GM23338 (cell line): ENCODE results near the gene CREB3L4. TPM values are rescaled to one million over a fixed set of nuclear protein-coding genes. Genes with fewer than 3 reads are reported as not detected.

ENCODE experiments used
- ATAC-seq: fragments of 200-7000 bp; cut with Tn5 transposase; 3 replicates; pipeline ENCODE4 v1.9.1; 2020
- DNase-seq: peaks from one replicate; pipeline ENCODE4 v3.0.0-alpha.2; 2015; ENCODE audit warnings: low spot score
- H2AFZ ChIP-seq: fragments of 200-600 bp; sonication (generic); 2 replicates; pipeline ENCODE4 v1.8.0; 2016; ENCODE audit warnings: antibody characterized with exemption, mild to moderate bottlenecking, moderate library complexity
- H3F3A ChIP-seq: fragments of 200-600 bp; sonication (generic); replicated peaks from 2 replicates; pipeline ENCODE4 v1.8.0; 2017; ENCODE audit warnings: antibody characterized with exemption, mixed run types, low read depth
- H3K27ac ChIP-seq: fragments of 200-600 bp; sonication (generic); 2 replicates; pipeline ENCODE4 v1.6.1; 2016; ENCODE audit warnings: low read depth
- H3K27me3 ChIP-seq: fragments of 200-600 bp; sonication (generic); 2 replicates; pipeline ENCODE4 v1.8.0; 2016; ENCODE audit warnings: mild to moderate bottlenecking, mixed run types, moderate library complexity; ENCODE audit not compliant: insufficient read depth
- H3K36me3 ChIP-seq: fragments of 200-600 bp; sonication (generic); 2 replicates; pipeline ENCODE4 v1.8.0; 2016; ENCODE audit warnings: mild to moderate bottlenecking; ENCODE audit not compliant: insufficient read depth
- H3K4me1 ChIP-seq: fragments of 200-600 bp; sonication (generic); 2 replicates; pipeline ENCODE4 v1.8.0; 2016; ENCODE audit warnings: mild to moderate bottlenecking, moderate library complexity; ENCODE audit not compliant: insufficient read depth
- H3K4me2 ChIP-seq: fragments of 200-600 bp; sonication (generic); 2 replicates; pipeline ENCODE4 v1.7.1; 2017; ENCODE audit warnings: mixed run types
- H3K4me3 ChIP-seq: fragments of 200-600 bp; sonication (generic); 2 replicates; pipeline ENCODE4 v1.6.1; 2016; ENCODE audit warnings: mixed run types
- H3K79me2 ChIP-seq: fragments of 200-600 bp; sonication (generic); replicated peaks from 2 replicates; pipeline ENCODE4 v1.8.0; 2017; ENCODE audit warnings: mild to moderate bottlenecking; ENCODE audit not compliant: insufficient read depth
- H3K9me2 ChIP-seq: fragments of 200-600 bp; sonication (generic); 2 replicates; pipeline ENCODE4 v1.8.0; 2017; ENCODE audit not compliant: insufficient read depth
- H4K20me1 ChIP-seq: fragments of 200-600 bp; sonication (generic); replicated peaks from 2 replicates; pipeline ENCODE4 v1.8.0; 2017; ENCODE audit warnings: mild to moderate bottlenecking; ENCODE audit not compliant: insufficient read depth
- H3K27ac Mint-ChIP-seq: 2 replicates; pipeline ENCODE4 v1.8.0; 2020; ENCODE audit warnings: inconsistent platforms, mild to moderate bottlenecking, moderate library complexity, mixed read lengths
- H3K27me3 Mint-ChIP-seq: 3 replicates; pipeline ENCODE4 v1.8.0; 2022; ENCODE audit warnings: low read depth, mild to moderate bottlenecking, moderate library complexity, mixed read lengths, inconsistent platforms; ENCODE audit not compliant: insufficient read depth, poor library complexity
- H3K36me3 Mint-ChIP-seq: 3 replicates; pipeline ENCODE4 v1.8.0; 2021; ENCODE audit warnings: low read depth, mild to moderate bottlenecking, inconsistent platforms, moderate library complexity, mixed read lengths
- H3K4me1 Mint-ChIP-seq: 3 replicates; pipeline ENCODE4 v1.8.0; 2020; ENCODE audit warnings: mild to moderate bottlenecking, inconsistent platforms, mixed read lengths
- H3K4me3 Mint-ChIP-seq: 3 replicates; pipeline ENCODE4 v1.8.0; 2021; ENCODE audit warnings: moderate library complexity, mild to moderate bottlenecking, inconsistent platforms, mixed read lengths
- H3K9me3 Mint-ChIP-seq: 3 replicates; pipeline ENCODE4 v1.8.0; 2020; ENCODE audit warnings: moderate library complexity, mild to moderate bottlenecking, inconsistent platforms, mixed read lengths
- NANOG ChIP-seq: IDR thresholded peaks from 2 replicates; pipeline ENCODE4 v1.6.1; 2016; ENCODE audit warnings: antibody characterized with exemption, borderline replicate concordance
- ZNF114 ChIP-seq: fragments of 250-450 bp; sonication (Bioruptor Pico); IDR thresholded peaks from 2 replicates; pipeline ENCODE4 v1.5.0; 2020; ENCODE audit warnings: mild to moderate bottlenecking, moderate library complexity
- polyA plus RNA-seq: library from polyadenylated mRNA; unstranded; fragments of >200 nt; fragmentation: Nextera tagmentation; extraction: Ambion mirVana; gene quantifications from 2 replicates; pipeline ENCODE4 v1.2.1, GENCODE V29; 2016
- total RNA-seq: library from RNA; depleted of rRNA; stranded (reverse); fragments of >200 nt; shearing (Covaris generic); gene quantifications from 2 replicates; pipeline ENCODE4 v1.2.3, GENCODE V29; 2014
- TF ChIP-seq, protein P1 (sequence below), 2 experiments: fragments of 200-600 bp in 1 of 2; sonication (generic) in 1 of 2; conservative IDR thresholded peaks; 2 replicates each; pipeline versions ENCODE4 v1.5.1 to v1.6.1; 2016 to 2017; ENCODE audit warnings: antibody characterized with exemption in 2 of 2, low read depth in 2 of 2, mild to moderate bottlenecking in 2 of 2, moderate library complexity in 1 of 2
- TF ChIP-seq, protein P2 (sequence below): IDR thresholded peaks from one replicate; pipeline ENCODE4 v1.6.1; 2018; ENCODE audit warnings: antibody characterized with exemption; ENCODE audit not compliant: unreplicated experiment
- TF ChIP-seq, protein P3 (sequence below): fragments of 250-450 bp; sonication (Bioruptor Pico); IDR thresholded peaks from 2 replicates; pipeline ENCODE4 v1.5.0; 2020; ENCODE audit warnings: mild to moderate bottlenecking, moderate library complexity
- TF ChIP-seq, protein P4 (sequence below): IDR thresholded peaks from 2 replicates; pipeline ENCODE4 v1.6.1; 2016; ENCODE audit warnings: antibody characterized with exemption

The CREB3L4 gene
- total and polyA plus RNA-seq, 2 experiments from 2014 or later, result 19.3 to 26.8 TPM

DNA sequence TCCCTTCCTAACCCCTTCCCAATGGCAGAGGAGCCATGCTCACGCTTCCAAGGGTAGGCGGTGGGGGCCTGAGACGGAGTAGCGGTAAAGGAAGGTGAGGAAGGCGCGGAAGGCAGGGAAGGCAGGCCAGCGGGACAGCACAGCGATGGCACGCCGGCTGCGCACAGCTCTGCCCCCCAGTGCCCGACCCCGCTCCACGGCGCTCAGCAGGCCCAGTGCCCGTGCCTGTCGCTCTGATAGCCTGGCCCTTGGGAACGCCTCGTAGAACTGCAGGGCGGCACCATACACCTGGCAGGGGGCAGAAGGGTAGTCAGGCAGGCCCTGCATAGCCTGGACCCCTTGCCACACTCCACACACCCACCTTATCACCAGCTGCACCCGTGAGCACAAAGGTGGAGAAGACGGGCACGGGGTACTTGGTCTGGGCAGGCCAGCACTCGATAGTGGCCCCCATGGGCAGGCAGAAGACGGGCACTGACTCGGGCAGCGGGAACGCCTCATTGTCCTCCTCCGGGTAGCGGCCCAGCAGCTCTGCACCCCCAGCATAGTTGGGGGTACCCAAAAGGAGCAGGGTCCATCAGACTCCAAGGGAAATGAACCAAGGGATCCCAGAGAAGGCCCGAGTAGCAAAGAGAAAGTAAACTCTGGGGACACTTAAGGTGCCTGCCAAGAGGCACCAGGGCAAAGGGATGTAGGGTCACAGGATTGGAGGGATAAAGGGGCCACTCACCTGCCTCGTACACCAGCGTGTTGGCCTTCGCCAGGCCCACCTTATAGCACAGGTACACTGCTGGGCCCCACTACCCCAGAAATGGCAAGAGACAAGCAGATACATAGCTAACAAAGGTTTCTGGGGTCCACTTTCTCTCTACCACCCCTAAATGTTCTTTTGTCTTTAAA is 25.6 kb upstream of the CREB3L4 start:
- H3K27me3 ChIP-seq, result no peaks in the 10 kb centered on the region
- Mint-ChIP-seq H3K27me3 (peaks cover 19% of the 10 kb centered on the region), H3K9me3 (no peaks in the 10 kb centered on the region; the same call in 2 of the 3 replicates), H3K36me3 (peaks cover 51% of the 10 kb centered on the region), H3K27ac (no peak overlapping the region), H3K4me3 (no peak overlapping the region), H3K4me1 (peaks cover 11% of the 10 kb centered on the region)
- H3K79me2 ChIP-seq, result peaks cover 16% of the 10 kb centered on the region
- H3K27ac ChIP-seq, result no peak overlapping the region
- H4K20me1 ChIP-seq, result no peaks in the 10 kb centered on the region
- TF ChIP-seq, protein P1, sequence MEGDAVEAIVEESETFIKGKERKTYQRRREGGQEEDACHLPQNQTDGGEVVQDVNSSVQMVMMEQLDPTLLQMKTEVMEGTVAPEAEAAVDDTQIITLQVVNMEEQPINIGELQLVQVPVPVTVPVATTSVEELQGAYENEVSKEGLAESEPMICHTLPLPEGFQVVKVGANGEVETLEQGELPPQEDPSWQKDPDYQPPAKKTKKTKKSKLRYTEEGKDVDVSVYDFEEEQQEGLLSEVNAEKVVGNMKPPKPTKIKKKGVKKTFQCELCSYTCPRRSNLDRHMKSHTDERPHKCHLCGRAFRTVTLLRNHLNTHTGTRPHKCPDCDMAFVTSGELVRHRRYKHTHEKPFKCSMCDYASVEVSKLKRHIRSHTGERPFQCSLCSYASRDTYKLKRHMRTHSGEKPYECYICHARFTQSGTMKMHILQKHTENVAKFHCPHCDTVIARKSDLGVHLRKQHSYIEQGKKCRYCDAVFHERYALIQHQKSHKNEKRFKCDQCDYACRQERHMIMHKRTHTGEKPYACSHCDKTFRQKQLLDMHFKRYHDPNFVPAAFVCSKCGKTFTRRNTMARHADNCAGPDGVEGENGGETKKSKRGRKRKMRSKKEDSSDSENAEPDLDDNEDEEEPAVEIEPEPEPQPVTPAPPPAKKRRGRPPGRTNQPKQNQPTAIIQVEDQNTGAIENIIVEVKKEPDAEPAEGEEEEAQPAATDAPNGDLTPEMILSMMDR (conservative IDR thresholded peaks at IDR 0.05; ENCODE audit: low read depth in 2 of 2), result no peak
- TF ChIP-seq ZNF114 (no peak), NANOG (no peak)
- TF ChIP-seq, protein P2, sequence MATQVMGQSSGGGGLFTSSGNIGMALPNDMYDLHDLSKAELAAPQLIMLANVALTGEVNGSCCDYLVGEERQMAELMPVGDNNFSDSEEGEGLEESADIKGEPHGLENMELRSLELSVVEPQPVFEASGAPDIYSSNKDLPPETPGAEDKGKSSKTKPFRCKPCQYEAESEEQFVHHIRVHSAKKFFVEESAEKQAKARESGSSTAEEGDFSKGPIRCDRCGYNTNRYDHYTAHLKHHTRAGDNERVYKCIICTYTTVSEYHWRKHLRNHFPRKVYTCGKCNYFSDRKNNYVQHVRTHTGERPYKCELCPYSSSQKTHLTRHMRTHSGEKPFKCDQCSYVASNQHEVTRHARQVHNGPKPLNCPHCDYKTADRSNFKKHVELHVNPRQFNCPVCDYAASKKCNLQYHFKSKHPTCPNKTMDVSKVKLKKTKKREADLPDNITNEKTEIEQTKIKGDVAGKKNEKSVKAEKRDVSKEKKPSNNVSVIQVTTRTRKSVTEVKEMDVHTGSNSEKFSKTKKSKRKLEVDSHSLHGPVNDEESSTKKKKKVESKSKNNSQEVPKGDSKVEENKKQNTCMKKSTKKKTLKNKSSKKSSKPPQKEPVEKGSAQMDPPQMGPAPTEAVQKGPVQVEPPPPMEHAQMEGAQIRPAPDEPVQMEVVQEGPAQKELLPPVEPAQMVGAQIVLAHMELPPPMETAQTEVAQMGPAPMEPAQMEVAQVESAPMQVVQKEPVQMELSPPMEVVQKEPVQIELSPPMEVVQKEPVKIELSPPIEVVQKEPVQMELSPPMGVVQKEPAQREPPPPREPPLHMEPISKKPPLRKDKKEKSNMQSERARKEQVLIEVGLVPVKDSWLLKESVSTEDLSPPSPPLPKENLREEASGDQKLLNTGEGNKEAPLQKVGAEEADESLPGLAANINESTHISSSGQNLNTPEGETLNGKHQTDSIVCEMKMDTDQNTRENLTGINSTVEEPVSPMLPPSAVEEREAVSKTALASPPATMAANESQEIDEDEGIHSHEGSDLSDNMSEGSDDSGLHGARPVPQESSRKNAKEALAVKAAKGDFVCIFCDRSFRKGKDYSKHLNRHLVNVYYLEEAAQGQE, result no peak
- TF ChIP-seq, protein P3, sequence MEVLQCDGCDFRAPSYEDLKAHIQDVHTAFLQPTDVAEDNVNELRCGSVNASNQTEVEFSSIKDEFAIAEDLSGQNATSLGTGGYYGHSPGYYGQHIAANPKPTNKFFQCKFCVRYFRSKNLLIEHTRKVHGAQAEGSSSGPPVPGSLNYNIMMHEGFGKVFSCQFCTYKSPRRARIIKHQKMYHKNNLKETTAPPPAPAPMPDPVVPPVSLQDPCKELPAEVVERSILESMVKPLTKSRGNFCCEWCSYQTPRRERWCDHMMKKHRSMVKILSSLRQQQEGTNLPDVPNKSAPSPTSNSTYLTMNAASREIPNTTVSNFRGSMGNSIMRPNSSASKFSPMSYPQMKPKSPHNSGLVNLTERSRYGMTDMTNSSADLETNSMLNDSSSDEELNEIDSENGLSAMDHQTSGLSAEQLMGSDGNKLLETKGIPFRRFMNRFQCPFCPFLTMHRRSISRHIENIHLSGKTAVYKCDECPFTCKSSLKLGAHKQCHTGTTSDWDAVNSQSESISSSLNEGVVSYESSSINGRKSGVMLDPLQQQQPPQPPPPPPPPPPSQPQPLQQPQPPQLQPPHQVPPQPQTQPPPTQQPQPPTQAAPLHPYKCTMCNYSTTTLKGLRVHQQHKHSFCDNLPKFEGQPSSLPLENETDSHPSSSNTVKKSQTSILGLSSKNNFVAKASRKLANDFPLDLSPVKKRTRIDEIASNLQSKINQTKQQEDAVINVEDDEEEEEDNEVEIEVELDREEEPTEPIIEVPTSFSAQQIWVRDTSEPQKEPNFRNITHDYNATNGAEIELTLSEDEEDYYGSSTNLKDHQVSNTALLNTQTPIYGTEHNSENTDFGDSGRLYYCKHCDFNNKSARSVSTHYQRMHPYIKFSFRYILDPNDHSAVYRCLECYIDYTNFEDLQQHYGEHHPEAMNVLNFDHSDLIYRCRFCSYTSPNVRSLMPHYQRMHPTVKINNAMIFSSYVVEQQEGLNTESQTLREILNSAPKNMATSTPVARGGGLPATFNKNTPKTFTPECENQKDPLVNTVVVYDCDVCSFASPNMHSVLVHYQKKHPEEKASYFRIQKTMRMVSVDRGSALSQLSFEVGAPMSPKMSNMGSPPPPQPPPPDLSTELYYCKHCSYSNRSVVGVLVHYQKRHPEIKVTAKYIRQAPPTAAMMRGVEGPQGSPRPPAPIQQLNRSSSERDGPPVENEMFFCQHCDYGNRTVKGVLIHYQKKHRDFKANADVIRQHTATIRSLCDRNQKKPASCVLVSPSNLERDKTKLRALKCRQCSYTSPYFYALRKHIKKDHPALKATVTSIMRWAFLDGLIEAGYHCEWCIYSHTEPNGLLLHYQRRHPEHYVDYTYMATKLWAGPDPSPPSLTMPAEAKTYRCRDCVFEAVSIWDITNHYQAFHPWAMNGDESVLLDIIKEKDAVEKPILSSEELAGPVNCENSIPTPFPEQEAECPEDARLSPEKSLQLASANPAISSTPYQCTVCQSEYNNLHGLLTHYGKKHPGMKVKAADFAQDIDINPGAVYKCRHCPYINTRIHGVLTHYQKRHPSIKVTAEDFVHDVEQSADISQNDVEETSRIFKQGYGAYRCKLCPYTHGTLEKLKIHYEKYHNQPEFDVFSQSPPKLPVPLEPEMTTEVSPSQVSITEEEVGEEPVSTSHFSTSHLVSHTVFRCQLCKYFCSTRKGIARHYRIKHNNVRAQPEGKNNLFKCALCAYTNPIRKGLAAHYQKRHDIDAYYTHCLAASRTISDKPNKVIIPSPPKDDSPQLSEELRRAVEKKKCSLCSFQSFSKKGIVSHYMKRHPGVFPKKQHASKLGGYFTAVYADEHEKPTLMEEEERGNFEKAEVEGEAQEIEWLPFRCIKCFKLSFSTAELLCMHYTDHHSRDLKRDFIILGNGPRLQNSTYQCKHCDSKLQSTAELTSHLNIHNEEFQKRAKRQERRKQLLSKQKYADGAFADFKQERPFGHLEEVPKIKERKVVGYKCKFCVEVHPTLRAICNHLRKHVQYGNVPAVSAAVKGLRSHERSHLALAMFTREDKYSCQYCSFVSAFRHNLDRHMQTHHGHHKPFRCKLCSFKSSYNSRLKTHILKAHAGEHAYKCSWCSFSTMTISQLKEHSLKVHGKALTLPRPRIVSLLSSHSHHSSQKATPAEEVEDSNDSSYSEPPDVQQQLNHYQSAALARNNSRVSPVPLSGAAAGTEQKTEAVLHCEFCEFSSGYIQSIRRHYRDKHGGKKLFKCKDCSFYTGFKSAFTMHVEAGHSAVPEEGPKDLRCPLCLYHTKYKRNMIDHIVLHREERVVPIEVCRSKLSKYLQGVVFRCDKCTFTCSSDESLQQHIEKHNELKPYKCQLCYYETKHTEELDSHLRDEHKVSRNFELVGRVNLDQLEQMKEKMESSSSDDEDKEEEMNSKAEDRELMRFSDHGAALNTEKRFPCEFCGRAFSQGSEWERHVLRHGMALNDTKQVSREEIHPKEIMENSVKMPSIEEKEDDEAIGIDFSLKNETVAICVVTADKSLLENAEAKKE, result no peak
- TF ChIP-seq, protein P4, sequence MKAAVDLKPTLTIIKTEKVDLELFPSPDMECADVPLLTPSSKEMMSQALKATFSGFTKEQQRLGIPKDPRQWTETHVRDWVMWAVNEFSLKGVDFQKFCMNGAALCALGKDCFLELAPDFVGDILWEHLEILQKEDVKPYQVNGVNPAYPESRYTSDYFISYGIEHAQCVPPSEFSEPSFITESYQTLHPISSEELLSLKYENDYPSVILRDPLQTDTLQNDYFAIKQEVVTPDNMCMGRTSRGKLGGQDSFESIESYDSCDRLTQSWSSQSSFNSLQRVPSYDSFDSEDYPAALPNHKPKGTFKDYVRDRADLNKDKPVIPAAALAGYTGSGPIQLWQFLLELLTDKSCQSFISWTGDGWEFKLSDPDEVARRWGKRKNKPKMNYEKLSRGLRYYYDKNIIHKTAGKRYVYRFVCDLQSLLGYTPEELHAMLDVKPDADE, result no peak
- H3K36me3 ChIP-seq, result peaks cover 10% of the 10 kb centered on the region
- H3K4me3 ChIP-seq, result no peak overlapping the region
- H3K4me1 ChIP-seq, result peaks cover 9% of the 10 kb centered on the region; the same call in 1 of the 2 replicates
- H3K9me2 ChIP-seq, result no peaks in the 10 kb centered on the region
- no peak overlapping the region for H2AFZ ChIP-seq
- DNase-seq, result no peak
- H3K4me2 ChIP-seq, result no peak overlapping the region
- H3F3A ChIP-seq, result peaks cover 4% of the 10 kb centered on the region; the same call in 1 of the 2 replicates
- ATAC-seq, result no peak
